Hematopoietic multipotent progenitor cell treated with erythropoietin and hydrocortisone succinate and interleukin-3 and kit ligand, for 15 days (in vitro differentiated cells): ENCODE measurements around the gene MS4A8.

ENCODE experiments used
- DNase-seq: peaks from one replicate; pipeline ENCODE4 v3.0.0-alpha.2; 2015; ENCODE audit warnings: low spot score

MS4A8 gene

DNA sequence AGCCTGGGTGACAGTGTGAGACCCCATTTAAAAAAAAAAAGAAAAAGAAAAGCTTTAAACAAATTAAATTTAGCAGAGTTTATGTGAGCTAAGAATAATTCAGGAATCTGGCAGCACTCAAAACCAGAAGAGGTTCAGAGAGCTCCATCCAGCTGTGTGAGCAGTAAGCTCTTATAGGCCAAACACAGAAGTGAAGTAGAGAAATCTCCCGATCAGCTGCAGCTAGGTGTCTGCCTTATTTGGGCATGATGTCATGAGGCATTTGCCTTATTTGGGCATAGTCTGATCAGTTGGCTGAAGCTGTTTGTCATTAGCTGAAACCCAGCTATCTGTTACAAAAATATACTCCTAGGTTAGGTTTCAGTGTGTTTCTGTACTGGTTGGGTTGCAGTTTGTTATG lies 65.5 kb downstream of the MS4A8 start:
- DNase-seq = no peak

- no peak for DNase-seq
Observed at GRCh38 chr11:60765355-60765754, 65.9 kb downstream of the MS4A8 start.
